Measurements from ENCODE around the gene KCND3. TPM values are rescaled to one million over a fixed set of nuclear protein-coding genes. Genes with fewer than 3 reads are reported as not detected.
A peak's percentile ranks its signal among the peaks of the same experiment; 100 is the strongest.

KCND3 gene
- total and polyA plus RNA-seq, 4 donors, result 1.0 to 27.1 (median 6.1) TPM

DNA sequence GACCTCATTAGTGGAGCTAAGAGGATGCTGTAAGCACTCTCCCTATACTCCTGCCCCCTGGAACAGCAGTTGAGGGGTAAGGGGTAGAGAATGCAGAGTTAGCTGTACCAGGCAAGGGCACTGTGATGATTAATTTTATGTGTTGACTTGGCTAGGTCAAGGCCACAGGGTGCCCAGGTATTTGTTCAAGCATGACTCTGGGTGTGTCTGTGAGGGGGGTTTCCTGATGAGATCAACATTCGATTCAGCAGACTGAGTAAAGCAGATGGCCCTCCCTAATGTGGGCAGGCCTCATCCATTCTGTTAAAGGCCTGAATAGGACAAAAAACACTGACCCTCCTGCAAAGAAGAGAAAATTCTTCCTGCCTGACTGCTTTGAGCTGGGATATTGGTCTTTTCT lies 110.8 kb downstream of the KCND3 start:
- H3K9me3 ChIP-seq (ENCODE audit: control insufficient read depth in 4 of 4, low read length in 3 of 4), result no peaks in the 10 kb centered on the region
- H3K36me3 ChIP-seq (ENCODE audit: control insufficient read depth in 4 of 4, insufficient read depth in 3 of 4, low read depth in 1 of 4, low read length in 3 of 4), result no peaks in the 10 kb centered on the region
- peaks cover 8 to 39% (median 22%) of the 10 kb centered on the region in 4 donors for H3K4me1 ChIP-seq (ENCODE audit: control insufficient read depth in 4 of 4, insufficient read depth in 4 of 4, low read length in 3 of 4)
- no peak for DNase-seq (ENCODE audit: low spot score)
- H3K9ac ChIP-seq (ENCODE audit: low read depth in 1 of 2, low read length in 2 of 2), result no peak overlapping the region
- WGBS, result 21% methylated on average over 1 of the region's 1 CpG
- TF ChIP-seq RAD21 (IDR thresholded peaks at IDR 0.05), result no peak
- no peak for TF ChIP-seq SP1 (IDR thresholded peaks at IDR 0.05)
- TF ChIP-seq RXRA (IDR thresholded peaks at IDR 0.05), result peak; percentile 32 to 65
- TF ChIP-seq, protein P1, sequence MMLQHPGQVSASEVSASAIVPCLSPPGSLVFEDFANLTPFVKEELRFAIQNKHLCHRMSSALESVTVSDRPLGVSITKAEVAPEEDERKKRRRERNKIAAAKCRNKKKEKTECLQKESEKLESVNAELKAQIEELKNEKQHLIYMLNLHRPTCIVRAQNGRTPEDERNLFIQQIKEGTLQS (IDR thresholded peaks at IDR 0.05), result no peak
- TF ChIP-seq HNF4G (IDR thresholded peaks at IDR 0.05), result no peak
- TF ChIP-seq HNF4A (conservative IDR thresholded peaks at IDR 0.05), result peak in 1 of 2 donors; percentile 45
- H3K27ac ChIP-seq (ENCODE audit: low read depth in 1 of 2, low read length in 2 of 2), result peak overlapping the region in 1 of 2 donors; percentile 33
- H3K27me3 ChIP-seq (ENCODE audit: control insufficient read depth in 4 of 4, insufficient read depth in 4 of 4, low read length in 3 of 4), result no peaks in the 10 kb centered on the region
- H3K4me3 ChIP-seq (ENCODE audit: low read depth in 1 of 3, low read length in 3 of 3), result no peak overlapping the region

DNA sequence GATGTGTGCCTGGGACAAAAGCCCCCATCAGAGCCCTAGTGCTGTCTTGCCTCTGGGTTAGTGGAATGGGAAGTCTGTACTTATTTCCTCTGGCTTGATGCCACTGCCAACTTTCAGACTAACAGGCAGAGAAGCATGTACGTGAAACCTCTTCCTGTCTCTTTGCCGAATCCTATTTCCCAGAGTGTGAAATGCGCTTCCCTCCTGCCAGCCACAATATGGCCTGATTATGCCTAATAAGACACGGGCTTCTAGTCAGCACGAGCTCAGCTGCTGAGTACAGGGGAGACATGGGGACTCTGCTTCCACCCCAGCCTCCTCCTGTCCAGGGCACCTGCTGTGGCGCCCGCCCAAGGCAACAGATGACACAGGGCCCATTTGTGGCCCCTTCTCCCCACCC lies 111.4 kb downstream of the KCND3 start:
- TF ChIP-seq NR2F2 (IDR thresholded peaks at IDR 0.05) (no peak), RXRA (IDR thresholded peaks at IDR 0.05) (no peak)
- DNase-seq (ENCODE audit: low spot score), result no peak
- 84% methylated on average over 7 of the region's 7 CpGs for WGBS

DNA sequence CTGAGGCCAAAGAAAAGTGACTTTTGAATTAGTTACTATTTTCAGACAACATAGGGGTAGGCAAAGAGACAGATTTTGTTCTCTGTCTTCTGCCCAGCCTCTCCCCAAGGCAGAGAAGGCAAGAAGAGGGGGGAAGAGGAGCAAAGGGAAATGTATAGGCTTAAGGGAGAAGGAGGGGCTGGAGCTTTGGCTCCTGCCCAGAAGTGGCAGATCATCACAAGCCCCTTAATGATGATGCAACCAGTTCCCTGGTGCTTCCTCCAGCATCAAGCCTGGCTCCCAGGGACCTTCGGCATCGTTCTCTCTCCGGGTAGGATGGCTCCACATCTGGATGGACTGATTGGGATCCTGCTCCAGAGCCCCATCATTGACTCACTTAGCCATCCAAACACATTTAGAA lies 112.8 kb downstream of the KCND3 start:
- WGBS, result 98% methylated on average over 3 of the region's 3 CpGs
- peaks cover 8 to 28% (median 19%) of the 10 kb centered on the region in 4 donors for H3K4me1 ChIP-seq (ENCODE audit: control insufficient read depth in 4 of 4, insufficient read depth in 4 of 4, low read length in 3 of 4)

More for the DNA sequence above, 111.4 kb downstream of the KCND3 start:
- H3K27me3 ChIP-seq (ENCODE audit: control insufficient read depth in 4 of 4, insufficient read depth in 4 of 4, low read length in 3 of 4), result no peaks in the 10 kb centered on the region
- no peaks in the 10 kb centered on the region for H3K36me3 ChIP-seq (ENCODE audit: control insufficient read depth in 4 of 4, insufficient read depth in 3 of 4, low read depth in 1 of 4, low read length in 3 of 4)
- H3K9ac ChIP-seq (ENCODE audit: low read depth in 1 of 2, low read length in 2 of 2), result no peak overlapping the region
- H3K4me1 ChIP-seq (ENCODE audit: control insufficient read depth in 4 of 4, insufficient read depth in 4 of 4, low read length in 3 of 4), result peaks cover 8 to 39% (median 22%) of the 10 kb centered on the region in 4 donors
- H3K9me3 ChIP-seq (ENCODE audit: control insufficient read depth in 4 of 4, low read length in 3 of 4), result no peaks in the 10 kb centered on the region
- peak overlapping the region in 1 of 2 donors; percentile 15 for H3K27ac ChIP-seq (ENCODE audit: low read depth in 1 of 2, low read length in 2 of 2)
- H3K4me3 ChIP-seq (ENCODE audit: low read depth in 1 of 3, low read length in 3 of 3), result no peak overlapping the region

DNA sequence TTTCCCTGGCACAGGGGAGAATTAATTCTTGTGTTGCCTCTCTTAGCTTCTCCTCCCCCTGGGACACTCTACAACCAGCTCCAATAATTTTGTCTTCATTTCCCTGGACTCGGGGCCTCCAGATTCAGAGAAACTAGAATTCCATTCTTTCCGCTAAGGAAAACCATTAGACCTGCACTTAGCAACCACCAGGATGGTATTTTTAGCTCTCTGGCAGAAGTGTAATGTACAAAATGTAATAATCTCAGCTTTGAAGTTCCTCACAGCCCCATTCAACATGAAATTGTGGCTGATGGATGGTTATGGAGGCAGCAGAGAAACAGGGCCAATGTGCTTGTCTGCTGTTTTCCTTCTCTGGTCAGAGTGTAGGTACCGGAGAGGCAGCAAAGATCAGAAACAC lies 113.8 kb downstream of the KCND3 start:
- no peak for DNase-seq (ENCODE audit: low spot score)
- no peaks in the 10 kb centered on the region for H3K36me3 ChIP-seq (ENCODE audit: control insufficient read depth in 4 of 4, insufficient read depth in 3 of 4, low read depth in 1 of 4, low read length in 3 of 4)
- no peak overlapping the region for H3K27ac ChIP-seq (ENCODE audit: low read depth in 1 of 2, low read length in 2 of 2)
- no peaks in the 10 kb centered on the region for H3K27me3 ChIP-seq (ENCODE audit: control insufficient read depth in 4 of 4, insufficient read depth in 4 of 4, low read length in 3 of 4)
- 89% methylated on average over 3 of the region's 3 CpGs for WGBS
- H3K4me1 ChIP-seq (ENCODE audit: control insufficient read depth in 4 of 4, insufficient read depth in 4 of 4, low read length in 3 of 4), result peaks cover 6 to 21% (median 12%) of the 10 kb centered on the region in 4 donors
- H3K9ac ChIP-seq (ENCODE audit: low read depth in 1 of 2, low read length in 2 of 2), result no peak overlapping the region
- no peak overlapping the region for H3K4me3 ChIP-seq (ENCODE audit: low read depth in 1 of 3, low read length in 3 of 3)
- no peaks in the 10 kb centered on the region for H3K9me3 ChIP-seq (ENCODE audit: control insufficient read depth in 4 of 4, low read length in 3 of 4)
- no peak for TF ChIP-seq HNF4A (conservative IDR thresholded peaks at IDR 0.05)
- TF ChIP-seq TAF1 (conservative IDR thresholded peaks at IDR 0.05), result no peak
- TF ChIP-seq EGR1 (IDR thresholded peaks at IDR 0.05; ENCODE audit: low read depth in 2 of 2), result no peak
- TF ChIP-seq, protein P1 (IDR thresholded peaks at IDR 0.05), result no peak
- TF ChIP-seq, protein P2, sequence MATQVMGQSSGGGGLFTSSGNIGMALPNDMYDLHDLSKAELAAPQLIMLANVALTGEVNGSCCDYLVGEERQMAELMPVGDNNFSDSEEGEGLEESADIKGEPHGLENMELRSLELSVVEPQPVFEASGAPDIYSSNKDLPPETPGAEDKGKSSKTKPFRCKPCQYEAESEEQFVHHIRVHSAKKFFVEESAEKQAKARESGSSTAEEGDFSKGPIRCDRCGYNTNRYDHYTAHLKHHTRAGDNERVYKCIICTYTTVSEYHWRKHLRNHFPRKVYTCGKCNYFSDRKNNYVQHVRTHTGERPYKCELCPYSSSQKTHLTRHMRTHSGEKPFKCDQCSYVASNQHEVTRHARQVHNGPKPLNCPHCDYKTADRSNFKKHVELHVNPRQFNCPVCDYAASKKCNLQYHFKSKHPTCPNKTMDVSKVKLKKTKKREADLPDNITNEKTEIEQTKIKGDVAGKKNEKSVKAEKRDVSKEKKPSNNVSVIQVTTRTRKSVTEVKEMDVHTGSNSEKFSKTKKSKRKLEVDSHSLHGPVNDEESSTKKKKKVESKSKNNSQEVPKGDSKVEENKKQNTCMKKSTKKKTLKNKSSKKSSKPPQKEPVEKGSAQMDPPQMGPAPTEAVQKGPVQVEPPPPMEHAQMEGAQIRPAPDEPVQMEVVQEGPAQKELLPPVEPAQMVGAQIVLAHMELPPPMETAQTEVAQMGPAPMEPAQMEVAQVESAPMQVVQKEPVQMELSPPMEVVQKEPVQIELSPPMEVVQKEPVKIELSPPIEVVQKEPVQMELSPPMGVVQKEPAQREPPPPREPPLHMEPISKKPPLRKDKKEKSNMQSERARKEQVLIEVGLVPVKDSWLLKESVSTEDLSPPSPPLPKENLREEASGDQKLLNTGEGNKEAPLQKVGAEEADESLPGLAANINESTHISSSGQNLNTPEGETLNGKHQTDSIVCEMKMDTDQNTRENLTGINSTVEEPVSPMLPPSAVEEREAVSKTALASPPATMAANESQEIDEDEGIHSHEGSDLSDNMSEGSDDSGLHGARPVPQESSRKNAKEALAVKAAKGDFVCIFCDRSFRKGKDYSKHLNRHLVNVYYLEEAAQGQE (IDR thresholded peaks at IDR 0.05), result no peak
- no peak for TF ChIP-seq YY1 (IDR thresholded peaks at IDR 0.05)
- no peak for TF ChIP-seq GABPA (IDR thresholded peaks at IDR 0.05 in 1 of 2, conservative IDR thresholded peaks at IDR 0.05 in 1 of 2)
- no peak for TF ChIP-seq HNF4G (IDR thresholded peaks at IDR 0.05)
- TF ChIP-seq FOXA2 (IDR thresholded peaks at IDR 0.05), result no peak
- TF ChIP-seq, protein P3, sequence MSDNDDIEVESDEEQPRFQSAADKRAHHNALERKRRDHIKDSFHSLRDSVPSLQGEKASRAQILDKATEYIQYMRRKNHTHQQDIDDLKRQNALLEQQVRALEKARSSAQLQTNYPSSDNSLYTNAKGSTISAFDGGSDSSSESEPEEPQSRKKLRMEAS (IDR thresholded peaks at IDR 0.05), result no peak
- TF ChIP-seq FOXA1 (IDR thresholded peaks at IDR 0.05), result no peak

More for the DNA sequence above, 112.8 kb downstream of the KCND3 start:
- H3K36me3 ChIP-seq (ENCODE audit: control insufficient read depth in 4 of 4, insufficient read depth in 3 of 4, low read depth in 1 of 4, low read length in 3 of 4), result no peaks in the 10 kb centered on the region
- no peak for DNase-seq (ENCODE audit: low spot score)
- no peak overlapping the region for H3K9ac ChIP-seq (ENCODE audit: low read depth in 1 of 2, low read length in 2 of 2)
- H3K9me3 ChIP-seq (ENCODE audit: control insufficient read depth in 4 of 4, low read length in 3 of 4), result no peaks in the 10 kb centered on the region
- H3K27ac ChIP-seq (ENCODE audit: low read depth in 1 of 2, low read length in 2 of 2), result no peak overlapping the region
- no peak overlapping the region for H3K4me3 ChIP-seq (ENCODE audit: low read depth in 1 of 3, low read length in 3 of 3)
- TF ChIP-seq HNF4G (IDR thresholded peaks at IDR 0.05), result no peak
- no peak for TF ChIP-seq HNF4A (conservative IDR thresholded peaks at IDR 0.05)
- no peak for TF ChIP-seq FOXA2 (IDR thresholded peaks at IDR 0.05)
- TF ChIP-seq SP1 (IDR thresholded peaks at IDR 0.05), result no peak
- TF ChIP-seq, protein P4, sequence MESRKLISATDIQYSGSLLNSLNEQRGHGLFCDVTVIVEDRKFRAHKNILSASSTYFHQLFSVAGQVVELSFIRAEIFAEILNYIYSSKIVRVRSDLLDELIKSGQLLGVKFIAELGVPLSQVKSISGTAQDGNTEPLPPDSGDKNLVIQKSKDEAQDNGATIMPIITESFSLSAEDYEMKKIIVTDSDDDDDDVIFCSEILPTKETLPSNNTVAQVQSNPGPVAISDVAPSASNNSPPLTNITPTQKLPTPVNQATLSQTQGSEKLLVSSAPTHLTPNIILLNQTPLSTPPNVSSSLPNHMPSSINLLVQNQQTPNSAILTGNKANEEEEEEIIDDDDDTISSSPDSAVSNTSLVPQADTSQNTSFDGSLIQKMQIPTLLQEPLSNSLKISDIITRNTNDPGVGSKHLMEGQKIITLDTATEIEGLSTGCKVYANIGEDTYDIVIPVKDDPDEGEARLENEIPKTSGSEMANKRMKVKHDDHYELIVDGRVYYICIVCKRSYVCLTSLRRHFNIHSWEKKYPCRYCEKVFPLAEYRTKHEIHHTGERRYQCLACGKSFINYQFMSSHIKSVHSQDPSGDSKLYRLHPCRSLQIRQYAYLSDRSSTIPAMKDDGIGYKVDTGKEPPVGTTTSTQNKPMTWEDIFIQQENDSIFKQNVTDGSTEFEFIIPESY (IDR thresholded peaks at IDR 0.05), result no peak
- no peak for TF ChIP-seq TAF1 (conservative IDR thresholded peaks at IDR 0.05)
- TF ChIP-seq FOXA1 (IDR thresholded peaks at IDR 0.05), result no peak
- TF ChIP-seq JUND (IDR thresholded peaks at IDR 0.05), result no peak
- H3K27me3 ChIP-seq (ENCODE audit: control insufficient read depth in 4 of 4, insufficient read depth in 4 of 4, low read length in 3 of 4), result no peaks in the 10 kb centered on the region
